ENCODE measurements around the gene ATP9B.

ATP9B gene

GRCh38 chr18:79068937-79069716 is at the start of gene ATP9B:
Gene ATP9B, plus strand, starts transcription at chr18:79069394. Its CDS starts 17 bp downstream, at chr18:79069411.
- Mint-ChIP-seq H3K9me3 (peaks cover 26% of the 10 kb centered on the region), H3K27me3 (peaks cover 14% of the 10 kb centered on the region), H3K4me3 (peak within 1 kb of the TSS; percentile 88), H3K36me3 (peaks cover 34% of the 10 kb centered on the region), H3K4me1 (peaks cover 35% of the 10 kb centered on the region), H3K27ac (peak within 1 kb of the TSS; percentile 99)
- CTCF ChIA-PET, result no interaction called here
- peak; percentile 97 for DNase-seq

GRCh38 chr18:79019881-79020280 is 49.3 kb upstream of the ATP9B start:
- H3K4me1 Mint-ChIP-seq, result no peaks in the 10 kb centered on the region
- DNase-seq, result no peak
- no peak overlapping the region for H3K4me3 Mint-ChIP-seq
- no peaks in the 10 kb centered on the region for H3K27me3 Mint-ChIP-seq
- no peaks in the 10 kb centered on the region for H3K36me3 Mint-ChIP-seq
- no peaks in the 10 kb centered on the region for H3K9me3 Mint-ChIP-seq
- CTCF ChIA-PET, result no interaction called here
- H3K27ac Mint-ChIP-seq, result no peak overlapping the region

DNA sequence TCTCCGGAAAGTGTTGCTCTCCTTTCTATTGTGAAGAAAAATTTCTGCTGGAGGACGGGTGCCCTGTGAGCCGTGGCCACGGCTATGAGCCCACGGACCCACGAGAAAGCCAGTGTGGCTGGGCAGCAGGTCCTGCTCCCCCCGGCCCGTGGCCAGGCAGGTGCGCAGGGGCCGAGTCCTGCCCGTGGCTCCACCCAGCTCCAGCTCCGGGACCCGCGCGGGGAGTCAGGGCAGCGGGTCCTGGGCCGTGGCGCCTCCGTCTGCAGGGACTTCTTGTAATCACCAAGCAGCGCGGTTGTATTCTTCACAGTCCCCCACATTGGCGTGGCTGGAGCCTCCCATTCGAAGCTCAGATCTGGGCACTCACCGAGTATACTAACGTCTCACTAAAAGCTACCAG is 46.6 kb upstream of the ATP9B start:
- no peaks in the 10 kb centered on the region for H3K36me3 Mint-ChIP-seq
- CTCF ChIA-PET, result no interaction called here
- H3K27me3 Mint-ChIP-seq, result peaks cover 6% of the 10 kb centered on the region
- no peaks in the 10 kb centered on the region for H3K9me3 Mint-ChIP-seq
- DNase-seq, result no peak
- H3K4me3 Mint-ChIP-seq, result no peak overlapping the region
- no peak overlapping the region for H3K27ac Mint-ChIP-seq
- H3K4me1 Mint-ChIP-seq, result no peaks in the 10 kb centered on the region

GRCh38 chr18:79026491-79026890 is 42.7 kb upstream of the ATP9B start:
- Mint-ChIP-seq H3K4me3 (no peak overlapping the region), H3K27ac (no peak overlapping the region), H3K4me1 (no peaks in the 10 kb centered on the region), H3K9me3 (peaks cover 4% of the 10 kb centered on the region), H3K36me3 (no peaks in the 10 kb centered on the region), H3K27me3 (peaks cover 6% of the 10 kb centered on the region)
- no peak for DNase-seq
- CTCF ChIA-PET, result no interaction called here

- peaks cover 4% of the 10 kb centered on the region for H3K9me3 Mint-ChIP-seq
- CTCF ChIA-PET, result no interaction called here
- H3K36me3 Mint-ChIP-seq, result peaks cover 1% of the 10 kb centered on the region
- H3K4me3 Mint-ChIP-seq, result no peak overlapping the region
- no peak overlapping the region for H3K27ac Mint-ChIP-seq
- DNase-seq, result no peak
- no peaks in the 10 kb centered on the region for H3K4me1 Mint-ChIP-seq
- H3K27me3 Mint-ChIP-seq, result peaks cover 6% of the 10 kb centered on the region
Measured at GRCh38 chr18:79030680-79031079, 38.5 kb upstream of the ATP9B start.

DNA sequence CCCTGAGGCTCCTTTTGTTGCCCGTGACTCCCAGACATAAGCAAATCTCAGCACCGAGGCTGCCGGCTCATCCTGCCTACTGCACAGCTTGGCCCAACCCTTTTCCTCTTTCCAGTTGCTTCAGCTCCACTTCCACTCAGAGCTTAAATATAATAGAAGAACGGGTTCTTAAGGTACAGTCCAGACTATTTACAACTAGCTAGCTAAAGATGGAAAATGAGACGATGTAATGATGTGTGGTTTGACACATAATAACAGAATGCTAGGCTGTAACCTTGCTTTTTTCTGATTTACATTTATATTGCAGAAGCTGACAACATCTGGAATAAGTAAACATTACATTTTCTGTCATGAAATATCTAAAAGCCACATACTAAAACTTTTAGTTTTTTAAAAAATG is 26.9 kb upstream of the ATP9B start:
- DNase-seq, result no peak

GRCh38 chr18:79043288-79043687 is 25.9 kb upstream of the ATP9B start:
- H3K9me3 Mint-ChIP-seq, result peaks cover 26% of the 10 kb centered on the region
- CTCF ChIA-PET, result no interaction called here
- no peak overlapping the region for H3K4me3 Mint-ChIP-seq
- H3K27ac Mint-ChIP-seq, result no peak overlapping the region
- H3K27me3 Mint-ChIP-seq, result no peaks in the 10 kb centered on the region
- no peak for DNase-seq
- H3K36me3 Mint-ChIP-seq, result no peaks in the 10 kb centered on the region
- no peaks in the 10 kb centered on the region for H3K4me1 Mint-ChIP-seq

More for the DNA sequence above, 26.9 kb upstream of the ATP9B start:
- peaks cover 29% of the 10 kb centered on the region for H3K9me3 Mint-ChIP-seq
- H3K36me3 Mint-ChIP-seq, result no peaks in the 10 kb centered on the region
- no peak overlapping the region for H3K4me3 Mint-ChIP-seq
- CTCF ChIA-PET, result no interaction called here
- H3K4me1 Mint-ChIP-seq, result no peaks in the 10 kb centered on the region
- peak overlapping the region; percentile 67 for H3K27ac Mint-ChIP-seq
- no peaks in the 10 kb centered on the region for H3K27me3 Mint-ChIP-seq

- Mint-ChIP-seq H3K4me1 (no peaks in the 10 kb centered on the region), H3K36me3 (no peaks in the 10 kb centered on the region), H3K27ac (no peak overlapping the region), H3K4me3 (no peak overlapping the region), H3K27me3 (no peaks in the 10 kb centered on the region), H3K9me3 (peaks cover 5% of the 10 kb centered on the region)
- DNase-seq, result no peak
- CTCF ChIA-PET, result no interaction called here
Measured at GRCh38 chr18:79046522-79046921, 22.7 kb upstream of the ATP9B start.

DNA sequence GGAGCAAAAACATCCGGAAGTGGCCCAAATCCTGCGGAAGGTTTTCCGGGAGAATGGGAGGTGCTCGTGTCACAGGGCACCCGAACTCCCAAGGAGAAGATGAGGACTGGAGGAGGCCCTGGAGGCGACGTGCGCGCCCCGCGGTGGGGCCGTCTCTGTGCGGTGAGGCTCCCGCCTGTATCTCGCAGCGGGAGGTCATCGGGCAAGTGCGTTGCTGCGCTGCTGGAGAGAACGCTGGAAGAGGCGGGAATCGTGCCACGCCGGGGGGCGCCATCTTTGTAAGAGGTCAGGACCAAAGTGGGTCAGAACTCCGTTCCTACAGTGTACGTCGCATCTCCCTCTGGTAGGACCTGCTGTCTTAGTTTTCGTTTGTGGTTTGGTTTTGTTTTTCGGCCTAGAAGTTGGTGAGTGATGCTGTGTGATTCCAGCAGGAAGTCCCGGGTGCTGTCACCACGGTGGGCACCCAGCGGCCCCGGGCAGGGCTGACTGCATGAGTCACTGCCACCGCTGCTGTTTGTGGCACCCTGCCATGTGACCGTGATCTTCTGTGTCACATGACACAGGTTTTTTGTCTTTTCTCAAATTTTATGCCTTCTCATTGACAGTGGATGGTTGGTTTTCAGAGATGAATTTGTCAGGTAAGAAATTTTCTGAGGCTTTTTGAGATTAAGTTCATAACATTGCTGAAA is 21.5 kb upstream of the ATP9B start:
- no peak for DNase-seq
- CTCF ChIA-PET, result no interaction called here
- Mint-ChIP-seq H3K27ac (no peak overlapping the region), H3K36me3 (no peaks in the 10 kb centered on the region), H3K9me3 (peaks cover 3% of the 10 kb centered on the region), H3K27me3 (no peaks in the 10 kb centered on the region), H3K4me1 (no peaks in the 10 kb centered on the region), H3K4me3 (no peak overlapping the region)

- CTCF ChIA-PET, result no interaction called here
- no peak overlapping the region for H3K27ac Mint-ChIP-seq
- peaks cover 2% of the 10 kb centered on the region for H3K9me3 Mint-ChIP-seq
- H3K27me3 Mint-ChIP-seq, result no peaks in the 10 kb centered on the region
- H3K4me1 Mint-ChIP-seq, result no peaks in the 10 kb centered on the region
- DNase-seq, result no peak
- no peaks in the 10 kb centered on the region for H3K36me3 Mint-ChIP-seq
- H3K4me3 Mint-ChIP-seq, result no peak overlapping the region
Measured at GRCh38 chr18:79048245-79048632, 21.0 kb upstream of the ATP9B start.

GRCh38 chr18:79049506-79049905 is 19.7 kb upstream of the ATP9B start:
- no peaks in the 10 kb centered on the region for H3K36me3 Mint-ChIP-seq
- H3K27me3 Mint-ChIP-seq, result no peaks in the 10 kb centered on the region
- CTCF ChIA-PET, result no interaction called here
- no peak overlapping the region for H3K27ac Mint-ChIP-seq
- no peak for DNase-seq
- no peak overlapping the region for H3K4me3 Mint-ChIP-seq
- H3K9me3 Mint-ChIP-seq, result no peaks in the 10 kb centered on the region
- H3K4me1 Mint-ChIP-seq, result no peaks in the 10 kb centered on the region

DNA sequence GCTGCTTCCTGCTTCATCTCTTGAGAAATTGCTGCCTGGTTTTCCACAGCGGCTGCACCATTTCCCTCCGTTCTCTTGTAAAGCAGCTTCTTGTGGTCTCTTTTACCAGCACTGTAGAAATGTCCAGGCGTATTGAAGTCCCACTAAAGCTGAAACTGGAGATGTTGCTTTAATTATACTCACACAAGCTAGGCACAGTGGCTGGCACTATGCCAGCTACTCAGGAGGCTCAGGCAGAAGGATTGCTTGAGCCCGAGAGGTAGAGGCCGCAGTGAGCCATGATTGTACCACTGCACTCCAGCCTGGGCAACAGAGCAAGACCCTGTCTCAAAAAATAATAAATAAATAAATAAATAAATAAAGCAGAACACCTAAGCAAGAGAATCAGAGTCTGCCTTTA is 19.2 kb upstream of the ATP9B start:
- H3K4me3 Mint-ChIP-seq, result no peak overlapping the region
- H3K27ac Mint-ChIP-seq, result no peak overlapping the region
- CTCF ChIA-PET, result no interaction called here
- no peak for DNase-seq
- H3K36me3 Mint-ChIP-seq, result no peaks in the 10 kb centered on the region
- H3K9me3 Mint-ChIP-seq, result no peaks in the 10 kb centered on the region
- no peaks in the 10 kb centered on the region for H3K4me1 Mint-ChIP-seq
- H3K27me3 Mint-ChIP-seq, result no peaks in the 10 kb centered on the region

GRCh38 chr18:79056827-79057367 is 12.3 kb upstream of the ATP9B start:
- Mint-ChIP-seq H3K4me3 (no peak overlapping the region), H3K36me3 (no peaks in the 10 kb centered on the region), H3K4me1 (no peaks in the 10 kb centered on the region), H3K27me3 (peaks cover 4% of the 10 kb centered on the region), H3K27ac (no peak overlapping the region), H3K9me3 (no peaks in the 10 kb centered on the region)
- DNase-seq, result no peak
- CTCF ChIA-PET, result no interaction called here

- CTCF ChIA-PET, result no interaction called here
- no peak overlapping the region for H3K4me3 Mint-ChIP-seq
- H3K27me3 Mint-ChIP-seq, result peaks cover 7% of the 10 kb centered on the region
- H3K36me3 Mint-ChIP-seq, result no peaks in the 10 kb centered on the region
- no peak for DNase-seq
- H3K4me1 Mint-ChIP-seq, result no peaks in the 10 kb centered on the region
- H3K27ac Mint-ChIP-seq, result no peak overlapping the region
- H3K9me3 Mint-ChIP-seq, result no peaks in the 10 kb centered on the region
Measured at GRCh38 chr18:79058007-79058406, 11.2 kb upstream of the ATP9B start.

DNA sequence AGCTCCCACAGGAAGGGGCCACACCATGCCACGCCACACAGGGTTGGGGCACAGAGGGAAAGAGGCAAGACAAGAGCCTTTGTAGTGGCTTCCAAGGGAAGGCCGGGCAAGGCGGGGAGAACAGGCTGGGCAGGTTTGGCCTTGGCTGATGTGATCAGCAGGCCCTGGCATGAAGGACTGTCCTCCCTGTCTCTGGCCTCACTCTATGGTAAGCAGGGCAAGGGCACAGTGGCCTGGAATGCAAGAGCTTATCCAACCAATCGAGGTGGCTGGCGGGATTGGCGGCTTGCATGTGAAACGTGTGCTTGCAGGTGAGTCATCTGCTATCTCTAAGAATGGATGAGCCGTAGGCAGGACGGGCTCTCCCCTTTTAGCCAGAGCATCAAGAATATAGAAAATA is 6.4 kb upstream of the ATP9B start:
- Mint-ChIP-seq H3K4me3 (no peak overlapping the region), H3K27me3 (peaks cover 17% of the 10 kb centered on the region), H3K27ac (no peak overlapping the region), H3K9me3 (peaks cover 21% of the 10 kb centered on the region), H3K4me1 (peaks cover 11% of the 10 kb centered on the region), H3K36me3 (peaks cover 18% of the 10 kb centered on the region)
- CTCF ChIA-PET, result no interaction called here
- DNase-seq, result no peak
